Pancreas (tissue), 10 donors: ENCODE data around the gene PIH1D1. TPM values are rescaled to one million over a fixed set of nuclear protein-coding genes. Genes with fewer than 3 reads are reported as not detected.
A peak's percentile ranks its signal among the peaks of the same experiment; 100 is the strongest.

Source experiments
- ATAC-seq, 4 donors: fragments of 200-7000 bp; cut with Tn5 transposase; one replicate each; pipeline versions ENCODE4 v1.8.0 to v1.9.1; 2020; ENCODE audit warnings: mild to moderate bottlenecking in 4 of 4, moderate library complexity in 4 of 4
- DNase-seq, 6 donors: peaks; one replicate each; pipeline ENCODE4 v3.0.0-alpha.2; 2020
- FAIRE-seq: peaks from 2 replicates; lab custom pipeline; 2012; peaks lifted over from hg19 to GRCh38; lab: Jason Lieb, UNC
- H3K27ac ChIP-seq, 4 donors: fragments of 200-600 bp; sonication (generic); 1 replicate in 3 of 4; 2 replicates in 1 of 4; pipeline versions ENCODE4 v1.5.0 to v1.8.0; 2020
- H3K27me3 ChIP-seq, 4 donors: fragments of 200-600 bp; one replicate each; pipeline ENCODE4 v1.8.0; 2021
- H3K36me3 ChIP-seq, 3 donors: fragments of 200-600 bp; sonication (generic) in 1 of 3; one replicate each; pipeline versions ENCODE4 v1.5.0 to v1.8.0; 2020 to 2021
- H3K4me1 ChIP-seq, 3 donors: fragments of 200-600 bp; one replicate each; pipeline ENCODE4 v1.8.0; 2021
- H3K4me3 ChIP-seq, 4 donors: fragments of 200-600 bp; sonication (generic) in 2 of 4; one replicate each; pipeline versions ENCODE4 v1.5.0 to v1.8.0; 2020 to 2021
- H3K9me3 ChIP-seq, 4 donors: fragments of 200-600 bp; one replicate each; pipeline ENCODE4 v1.8.0; 2021
- WGBS, 2 donors: extraction: QIAGEN DNeasy Blood & Tissue Kit; methylation state at CpG; one replicate each; pipeline ENCODE4 v1.1.7; 2013; 5-methylcytosine and 5-hydroxymethylcytosine counted together
- intact Hi-C, 3 donors: fragments of 100-400 bp; cut with DNase I; formaldehyde crosslinking; loops; one replicate each; pipeline versions ENCODE4 v1.11.1 to v1.14.2; 2022
- polyA plus RNA-seq, 2 donors: library from polyadenylated mRNA; stranded (reverse); fragments of 200-250 nt; gene quantifications; one replicate each; pipeline ENCODE4 v1.2.3, GENCODE V29; 2013
- total RNA-seq, 6 donors: library from RNA; stranded (reverse); fragmentation: NEBNext Ultra II Directional in 4 of 6; extraction: Animal tissue kit (Norgen Biotek cat#: 25700) in 4 of 6; gene quantifications; one replicate each; pipeline versions ENCODE4 v1.2.1 to v1.2.4, GENCODE V29; 2021 to 2023
- TF ChIP-seq, protein P1 (sequence below), 4 donors: fragments of 200-600 bp; sonication (generic) in 3 of 4; IDR thresholded peaks; one replicate each; pipeline versions ENCODE4 v1.5.0 to v1.8.0; 2021; ENCODE audit warnings: antibody characterized with exemption in 4 of 4
- donor health status: healthy with polysubstance abuse.
- donor health status: DM: no; HTN: no; CAD: no; lungs with moderate emphysema.
- donor health status: DM: no; HTN: no; CAD: no.
- donor health status: control.
- donor health status: control.
- donor health status: Bipolar disorder and iron deficiency.
- donor health status: DM: yes; HTN: yes; CAD: no.
- donor health status: DM: no; HTN: no; CAD: no.
- donor health status: DM: no; HTN: no; CAD: no.
- donor health status: DM: yes; HTN: yes; CAD: no.

Gene PIH1D1
- total and polyA plus RNA-seq, 8 donors, result 34.2 to 110 (median 38.4) TPM

DNA sequence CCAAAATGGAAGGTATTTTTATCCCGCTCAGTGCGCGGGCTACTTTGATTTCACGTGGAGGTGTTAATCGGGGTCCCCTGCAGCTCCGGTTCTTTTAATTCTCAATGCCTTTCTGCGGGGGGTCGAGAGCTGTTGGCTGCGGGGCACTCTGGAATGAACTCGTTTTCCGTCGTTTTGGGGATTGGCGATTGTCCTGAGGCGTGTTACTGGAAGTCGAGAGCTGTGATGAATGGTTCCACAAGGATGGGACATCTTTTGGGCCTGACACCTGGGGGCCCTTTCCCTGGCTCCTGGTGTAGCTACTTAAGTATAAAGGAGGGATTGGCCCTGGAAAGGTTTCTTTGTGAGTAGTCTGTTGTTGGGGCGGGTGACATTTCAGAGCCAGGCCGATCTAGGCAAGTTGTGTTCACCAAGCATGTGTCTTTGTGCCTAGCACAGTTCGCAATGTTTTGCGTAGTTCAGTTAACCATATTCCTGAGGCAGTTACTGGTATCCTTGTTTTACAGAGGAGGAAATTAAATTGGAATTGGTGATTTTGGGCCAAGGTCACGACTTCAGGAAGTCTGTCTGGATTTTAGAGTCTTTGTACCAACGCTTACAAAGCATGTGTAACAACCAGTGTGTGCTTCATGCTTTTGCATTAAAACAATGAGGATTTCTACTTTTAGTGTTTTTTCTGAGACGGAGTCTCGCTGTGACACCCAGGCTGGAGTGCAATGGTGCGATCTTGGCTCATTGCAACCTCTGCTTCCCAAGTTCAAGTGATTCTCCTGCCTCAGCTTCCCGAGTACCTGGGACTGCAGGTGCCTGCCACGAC, 36.6 kb upstream of the PIH1D1 start:
- WGBS, 2 donors, result 1% methylated on average over 26 of the region's 26 CpGs
- H3K36me3 ChIP-seq, result peaks cover 14 to 38% (median 30%) of the 10 kb centered on the region in 3 donors
- peak overlapping the region; percentile 69 to 85 (median 82) for H3K27ac ChIP-seq
- FAIRE-seq (no peak), ATAC-seq (peak in 2 of 4 donors; percentile 0 to 1), DNase-seq (no peak)
- intact Hi-C loops, result no loop called here
- H3K27me3 ChIP-seq, result no peaks in the 10 kb centered on the region
- H3K4me1 ChIP-seq, result peaks cover 12 to 20% (median 14%) of the 10 kb centered on the region in 3 donors
- H3K4me3 ChIP-seq, result peak overlapping the region; percentile 86 to 89 (median 88)
- H3K9me3 ChIP-seq, result no peaks in the 10 kb centered on the region
- TF ChIP-seq, protein P1, sequence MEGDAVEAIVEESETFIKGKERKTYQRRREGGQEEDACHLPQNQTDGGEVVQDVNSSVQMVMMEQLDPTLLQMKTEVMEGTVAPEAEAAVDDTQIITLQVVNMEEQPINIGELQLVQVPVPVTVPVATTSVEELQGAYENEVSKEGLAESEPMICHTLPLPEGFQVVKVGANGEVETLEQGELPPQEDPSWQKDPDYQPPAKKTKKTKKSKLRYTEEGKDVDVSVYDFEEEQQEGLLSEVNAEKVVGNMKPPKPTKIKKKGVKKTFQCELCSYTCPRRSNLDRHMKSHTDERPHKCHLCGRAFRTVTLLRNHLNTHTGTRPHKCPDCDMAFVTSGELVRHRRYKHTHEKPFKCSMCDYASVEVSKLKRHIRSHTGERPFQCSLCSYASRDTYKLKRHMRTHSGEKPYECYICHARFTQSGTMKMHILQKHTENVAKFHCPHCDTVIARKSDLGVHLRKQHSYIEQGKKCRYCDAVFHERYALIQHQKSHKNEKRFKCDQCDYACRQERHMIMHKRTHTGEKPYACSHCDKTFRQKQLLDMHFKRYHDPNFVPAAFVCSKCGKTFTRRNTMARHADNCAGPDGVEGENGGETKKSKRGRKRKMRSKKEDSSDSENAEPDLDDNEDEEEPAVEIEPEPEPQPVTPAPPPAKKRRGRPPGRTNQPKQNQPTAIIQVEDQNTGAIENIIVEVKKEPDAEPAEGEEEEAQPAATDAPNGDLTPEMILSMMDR (IDR thresholded peaks at IDR 0.05), result no peak

DNA sequence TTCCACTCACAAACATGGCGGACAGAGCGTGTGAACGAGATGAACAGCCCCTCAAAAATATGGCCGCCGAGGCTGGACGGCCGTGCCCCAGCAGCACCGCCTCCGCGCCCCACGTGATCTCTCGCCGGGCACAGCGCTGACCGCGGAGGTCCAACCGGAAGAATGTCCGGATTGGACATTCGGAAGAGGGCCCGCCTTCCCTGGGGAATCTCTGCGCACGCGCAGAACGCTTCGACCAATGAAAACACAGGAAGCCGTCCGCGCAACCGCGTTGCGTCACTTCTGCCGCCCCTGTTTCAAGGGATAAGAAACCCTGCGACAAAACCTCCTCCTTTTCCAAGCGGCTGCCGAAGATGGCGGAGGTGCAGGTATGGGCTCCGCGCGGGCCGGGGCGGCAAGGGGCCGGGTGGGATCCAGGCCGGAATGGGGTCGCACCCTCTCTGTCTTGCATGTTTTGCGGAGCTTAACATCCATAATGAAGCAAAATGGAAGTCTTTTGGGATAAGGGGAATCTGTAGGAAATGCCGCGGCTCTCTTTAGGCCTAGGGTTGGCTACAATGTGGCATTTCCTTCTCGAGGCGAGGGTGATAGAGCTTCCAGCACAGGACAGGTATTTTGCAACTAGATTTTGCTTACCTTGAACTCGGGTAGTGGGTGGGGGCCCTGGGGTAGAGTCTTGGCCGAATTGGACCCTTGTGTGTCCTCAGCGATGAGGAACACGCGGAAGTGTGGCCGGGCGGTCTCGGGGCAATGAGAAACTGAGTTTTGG, 35.8 kb upstream of the PIH1D1 start, which contains the start of gene RPL13A:
RPL13A (plus strand) TSS at position 332 of the 769 bp plus-strand sequence; CDS start at position 354, 22 bp downstream.
- peak within 1 kb of the TSS; percentile 86 to 89 (median 88) for H3K4me3 ChIP-seq
- DNase-seq (peak; percentile 100), ATAC-seq (peak; percentile 92 to 96 (median 94)), FAIRE-seq (peak; percentile 69)
- 0% methylated on average over 57 of the region's 57 CpGs for WGBS, 2 donors
- intact Hi-C loops, result no loop called here
- no peaks in the 10 kb centered on the region for H3K27me3 ChIP-seq
- TF ChIP-seq, protein P1 (IDR thresholded peaks at IDR 0.05), result no peak
- H3K27ac ChIP-seq, result peak within 1 kb of the TSS; percentile 69 to 85 (median 82)
- H3K36me3 ChIP-seq, result peaks cover 14 to 32% (median 30%) of the 10 kb centered on the region in 3 donors
- H3K4me1 ChIP-seq, result peaks cover 12 to 20% (median 14%) of the 10 kb centered on the region in 3 donors
- no peaks in the 10 kb centered on the region for H3K9me3 ChIP-seq

DNA sequence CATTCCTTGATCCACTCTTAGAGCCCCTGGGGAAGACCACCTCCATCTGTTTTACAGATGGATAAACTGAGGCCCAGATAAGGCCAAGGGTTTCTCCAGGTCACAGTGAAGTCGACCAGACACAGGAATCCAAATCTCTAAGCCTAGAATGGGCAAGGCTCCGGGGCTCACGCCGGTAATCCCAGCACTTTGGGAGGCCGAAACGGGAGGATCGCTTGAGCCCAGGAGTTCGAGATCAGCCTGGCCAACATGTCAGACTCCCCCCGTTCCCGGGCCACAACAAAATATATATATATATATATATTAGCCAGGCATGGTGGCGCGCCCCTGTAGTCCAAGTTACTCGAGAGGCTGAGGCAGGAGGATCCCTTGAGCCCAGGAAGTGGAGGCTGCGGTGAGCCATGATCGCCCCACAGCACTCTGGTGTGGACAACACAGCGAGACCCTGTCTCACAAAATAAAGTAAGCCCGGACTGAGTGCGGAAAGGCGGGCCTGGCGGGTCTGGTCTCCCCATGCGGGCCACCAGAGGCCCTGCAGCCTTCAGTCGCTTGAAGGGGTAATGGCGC, 35.2 kb upstream of the PIH1D1 start:
- no peak for FAIRE-seq
- peak in 1 of 4 donors; percentile 1 for ATAC-seq
- 57 to 63% methylated on average over 23 of the region's 23 CpGs for WGBS, 2 donors
- peaks cover 12 to 20% (median 14%) of the 10 kb centered on the region in 3 donors for H3K4me1 ChIP-seq
- TF ChIP-seq, protein P1 (IDR thresholded peaks at IDR 0.05), result no peak
- H3K9me3 ChIP-seq, result no peaks in the 10 kb centered on the region
- no peak for DNase-seq
- H3K27me3 ChIP-seq, result no peaks in the 10 kb centered on the region
- peak overlapping the region in 2 of 4 donors; percentile 48 to 68 for H3K27ac ChIP-seq
- H3K4me3 ChIP-seq, result peak overlapping the region in 2 of 4 donors; percentile 31 to 86
- H3K36me3 ChIP-seq, result peaks cover 11 to 25% (median 24%) of the 10 kb centered on the region in 3 donors
- intact Hi-C loops, result no loop called here

DNA sequence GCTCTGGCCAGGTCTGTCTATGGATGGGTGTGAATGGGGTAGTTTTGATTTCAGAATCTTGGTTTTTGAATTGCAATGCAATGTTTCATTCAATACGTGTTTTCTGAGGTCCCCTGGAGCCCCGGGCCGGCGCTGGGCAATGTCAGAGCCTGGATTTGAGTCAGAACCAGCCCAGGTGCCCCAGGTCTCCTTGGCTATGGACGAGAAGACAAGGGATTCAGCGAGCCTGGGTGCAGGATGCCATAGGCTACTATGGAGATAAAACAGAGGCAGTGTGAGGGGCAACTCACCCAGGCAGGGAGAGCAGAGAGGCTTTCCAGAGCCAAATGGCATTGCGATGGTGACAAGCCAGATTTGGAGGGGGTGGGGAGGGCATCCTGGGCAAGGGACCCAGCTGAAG, 34.6 kb upstream of the PIH1D1 start:
- 82 to 89% methylated on average over 7 of the region's 7 CpGs for WGBS, 2 donors

More for the DNA sequence above, 34.6 kb upstream of the PIH1D1 start:
- FAIRE-seq (no peak), ATAC-seq (no peak), DNase-seq (no peak)
- intact Hi-C loops, result no loop called here
- TF ChIP-seq, protein P1 (IDR thresholded peaks at IDR 0.05), result no peak
- no peaks in the 10 kb centered on the region for H3K9me3 ChIP-seq
- no peak overlapping the region for H3K27ac ChIP-seq
- H3K36me3 ChIP-seq, result peaks cover 11 to 20% (median 19%) of the 10 kb centered on the region in 3 donors
- no peaks in the 10 kb centered on the region for H3K27me3 ChIP-seq
- no peak overlapping the region for H3K4me3 ChIP-seq
- peaks cover 12 to 20% (median 14%) of the 10 kb centered on the region in 3 donors for H3K4me1 ChIP-seq
